Measurements from ENCODE around the gene TMEM40. TPM values are rescaled to one million over a fixed set of nuclear protein-coding genes. Genes with fewer than 3 reads are reported as not detected.

The TMEM40 gene
- total and polyA plus RNA-seq, 9 donors = 0.11 to 0.80 (median 0.20) TPM; not detected in 6

DNA sequence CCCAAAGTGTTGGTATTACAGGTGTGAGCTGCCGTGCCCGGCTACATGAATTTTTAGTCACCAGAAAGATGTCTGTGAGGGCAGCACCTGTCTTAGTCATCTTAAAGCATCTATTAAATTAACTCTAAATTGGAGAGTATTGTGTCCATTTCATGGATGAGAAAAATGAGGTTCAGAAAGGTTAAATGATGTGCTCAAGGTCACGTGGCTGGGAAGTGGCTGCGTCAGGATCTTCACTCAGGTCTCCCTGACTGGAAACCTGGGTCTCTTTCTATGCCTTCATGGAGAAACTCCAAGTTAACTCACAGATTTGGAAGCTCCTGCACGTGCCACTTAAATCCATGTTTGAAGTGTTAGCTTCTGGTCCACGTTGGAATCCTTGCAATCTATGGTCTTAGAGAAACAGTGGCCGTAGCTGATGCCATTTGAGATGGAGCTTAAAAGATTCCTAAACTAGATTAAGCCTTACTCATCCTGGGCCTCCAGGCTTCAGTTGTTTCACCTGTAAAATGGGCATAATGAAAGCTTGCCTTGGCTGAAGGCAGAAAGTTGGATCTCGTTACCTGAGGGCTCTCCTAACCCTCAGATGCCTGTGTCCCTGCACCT is 5.2 kb upstream of the TMEM40 start:
- WGBS, 3 donors = 75 to 82% (median 81%) methylated on average over 8 of the region's 8 CpGs

DNA sequence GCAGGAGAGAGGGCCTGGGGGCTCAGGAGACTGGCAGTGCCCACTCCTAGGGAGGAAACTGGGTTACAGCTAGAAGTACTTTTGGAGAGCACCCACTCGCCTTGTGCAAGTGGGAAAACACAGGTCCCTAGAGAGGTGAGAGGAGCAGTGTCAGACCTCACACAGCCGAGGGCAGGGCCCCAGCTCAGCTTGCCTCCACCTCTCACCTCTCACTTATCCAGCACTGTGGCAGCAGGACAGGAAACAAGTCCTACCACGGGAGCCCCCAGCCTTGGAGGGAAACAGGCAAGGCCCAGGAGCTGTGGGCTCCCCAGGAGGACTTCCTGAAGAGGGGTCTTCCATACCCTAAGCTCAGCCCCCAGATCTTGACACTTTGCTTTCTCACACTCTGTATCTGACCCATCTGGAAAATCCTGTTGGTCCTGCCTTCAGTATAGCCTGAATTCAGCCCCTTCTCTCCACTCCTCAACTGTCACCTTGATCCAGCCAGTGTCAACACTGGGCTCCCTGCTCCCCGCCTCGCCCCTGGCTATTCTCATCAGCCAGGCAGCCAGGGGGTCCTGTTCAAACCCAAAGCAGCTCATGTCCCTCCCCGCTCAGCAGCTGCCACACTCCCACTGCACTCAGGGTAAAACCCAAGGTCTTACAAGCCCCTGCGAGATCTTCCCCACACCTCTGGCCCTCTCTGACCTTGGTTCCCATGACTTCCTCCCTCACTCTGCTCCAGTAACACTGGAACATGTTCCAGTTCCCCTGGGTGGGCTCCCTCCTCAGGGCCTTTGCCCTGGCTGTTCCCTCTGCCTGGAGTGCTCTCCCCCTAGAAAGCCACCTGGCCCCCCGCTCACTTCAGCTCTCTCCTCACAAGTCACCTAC is 870 bp upstream of the TMEM40 start:
- TF ChIP-seq POLR2A (IDR thresholded peaks at IDR 0.05) (no peak), EP300 (IDR thresholded peaks at IDR 0.05) (no peak)
- TF ChIP-seq, protein P1, sequence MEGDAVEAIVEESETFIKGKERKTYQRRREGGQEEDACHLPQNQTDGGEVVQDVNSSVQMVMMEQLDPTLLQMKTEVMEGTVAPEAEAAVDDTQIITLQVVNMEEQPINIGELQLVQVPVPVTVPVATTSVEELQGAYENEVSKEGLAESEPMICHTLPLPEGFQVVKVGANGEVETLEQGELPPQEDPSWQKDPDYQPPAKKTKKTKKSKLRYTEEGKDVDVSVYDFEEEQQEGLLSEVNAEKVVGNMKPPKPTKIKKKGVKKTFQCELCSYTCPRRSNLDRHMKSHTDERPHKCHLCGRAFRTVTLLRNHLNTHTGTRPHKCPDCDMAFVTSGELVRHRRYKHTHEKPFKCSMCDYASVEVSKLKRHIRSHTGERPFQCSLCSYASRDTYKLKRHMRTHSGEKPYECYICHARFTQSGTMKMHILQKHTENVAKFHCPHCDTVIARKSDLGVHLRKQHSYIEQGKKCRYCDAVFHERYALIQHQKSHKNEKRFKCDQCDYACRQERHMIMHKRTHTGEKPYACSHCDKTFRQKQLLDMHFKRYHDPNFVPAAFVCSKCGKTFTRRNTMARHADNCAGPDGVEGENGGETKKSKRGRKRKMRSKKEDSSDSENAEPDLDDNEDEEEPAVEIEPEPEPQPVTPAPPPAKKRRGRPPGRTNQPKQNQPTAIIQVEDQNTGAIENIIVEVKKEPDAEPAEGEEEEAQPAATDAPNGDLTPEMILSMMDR (IDR thresholded peaks at IDR 0.05) = no peak
- Histone ChIP-seq H3K36me3 (no peaks in the 10 kb centered on the region), H3K27ac (no peak overlapping the region), H3K9me3 (no peaks in the 10 kb centered on the region), H3K27me3 (no peaks in the 10 kb centered on the region), H3K4me1 (ENCODE audit: insufficient read depth) (peaks cover 4% of the 10 kb centered on the region), H3K4me3 (no peak overlapping the region)
- 62 to 72% (median 67%) methylated on average over 8 of the region's 8 CpGs for WGBS, 3 donors
- intact Hi-C loops (cut with DNase I) = no loop called here
- no peak for DNase-seq

More for the DNA sequence above, 5.2 kb upstream of the TMEM40 start:
- Histone ChIP-seq H3K9me3 (no peaks in the 10 kb centered on the region), H3K4me1 (ENCODE audit: insufficient read depth) (no peaks in the 10 kb centered on the region), H3K4me3 (no peak overlapping the region), H3K27ac (no peak overlapping the region), H3K36me3 (no peaks in the 10 kb centered on the region), H3K27me3 (no peaks in the 10 kb centered on the region)
- TF ChIP-seq, protein P1 (IDR thresholded peaks at IDR 0.05) = no peak
- TF ChIP-seq EP300 (IDR thresholded peaks at IDR 0.05) (no peak), POLR2A (IDR thresholded peaks at IDR 0.05) (no peak)
- intact Hi-C loops (cut with DNase I) = no loop called here
- DNase-seq = no peak

DNA sequence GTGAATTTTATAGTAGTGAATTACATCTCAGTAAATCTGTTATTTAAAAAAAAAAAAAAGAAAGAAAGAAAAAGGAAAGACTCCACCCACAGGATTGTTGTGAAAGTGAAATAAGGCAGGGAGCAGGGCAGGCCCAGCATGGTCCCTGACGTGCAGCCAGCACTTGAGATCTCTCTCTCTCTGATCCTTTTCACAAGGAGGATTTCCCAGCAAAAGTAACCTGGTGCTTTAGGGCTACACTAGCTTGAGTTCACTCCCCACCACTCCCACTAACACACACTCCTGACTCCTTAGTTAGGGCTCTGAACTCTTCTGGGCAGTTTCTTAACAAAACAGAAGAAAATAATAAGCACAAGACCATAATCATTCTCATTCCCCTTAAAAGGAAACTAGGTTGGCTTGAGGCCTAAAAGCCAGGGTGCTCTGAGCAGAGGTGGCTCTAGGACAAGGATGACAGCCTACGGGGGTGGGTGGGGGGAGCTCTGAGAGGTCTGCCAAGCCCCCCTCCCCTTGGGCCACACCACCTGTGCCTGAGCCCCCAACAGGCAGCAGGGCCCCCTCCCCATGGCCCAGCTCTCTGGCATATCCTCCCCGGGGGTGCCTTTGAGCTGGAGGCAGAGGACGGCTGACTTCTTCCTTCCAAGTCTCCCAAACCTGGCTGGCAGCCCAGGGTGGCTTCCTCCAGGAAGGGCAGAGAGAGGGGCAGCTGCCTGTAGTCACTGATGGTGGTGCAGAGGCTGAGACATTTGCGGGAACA is 856 bp downstream of the TMEM40 start:
- Histone ChIP-seq H3K36me3 (no peaks in the 10 kb centered on the region), H3K4me3 (no peak overlapping the region), H3K9me3 (no peaks in the 10 kb centered on the region), H3K27me3 (no peaks in the 10 kb centered on the region), H3K4me1 (ENCODE audit: insufficient read depth) (peaks cover 4% of the 10 kb centered on the region), H3K27ac (peak overlapping the region; percentile 60 to 62)
- 19 to 23% (median 22%) methylated on average over 5 of the region's 5 CpGs for WGBS, 3 donors
- no peak for TF ChIP-seq EP300 (IDR thresholded peaks at IDR 0.05)
- TF ChIP-seq, protein P1 (IDR thresholded peaks at IDR 0.05) = no peak
- no peak for TF ChIP-seq POLR2A (IDR thresholded peaks at IDR 0.05)
- DNase-seq = peak; percentile 43 to 57 (median 53)
- intact Hi-C loops (cut with DNase I) = no loop called here

DNA sequence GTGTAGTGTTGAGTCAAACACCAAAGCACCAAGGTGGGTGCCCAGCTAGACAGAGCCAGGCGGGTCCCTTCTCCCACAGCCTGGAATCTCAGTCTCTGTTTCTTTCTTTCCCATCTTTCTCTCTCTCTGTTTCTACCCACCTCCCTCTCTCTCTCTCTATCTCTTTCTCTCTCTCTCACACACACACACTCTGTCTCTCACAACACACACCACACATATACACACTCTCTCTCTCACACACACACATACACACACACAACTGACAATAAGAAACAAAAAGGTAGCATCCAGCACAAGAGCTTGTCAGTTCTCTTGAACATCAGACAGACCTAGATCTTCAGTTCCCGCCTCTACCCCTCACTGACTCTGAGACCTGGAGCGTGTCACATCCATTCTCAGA is 2.4 kb downstream of the TMEM40 start:
- 93 to 98% (median 97%) methylated on average over 3 of the region's 3 CpGs for WGBS, 3 donors
- intact Hi-C loops (cut with DNase I) = no loop called here
- Histone ChIP-seq H3K27me3 (no peaks in the 10 kb centered on the region), H3K36me3 (no peaks in the 10 kb centered on the region), H3K27ac (no peak overlapping the region), H3K4me1 (ENCODE audit: insufficient read depth) (peaks cover 4% of the 10 kb centered on the region), H3K4me3 (no peak overlapping the region), H3K9me3 (no peaks in the 10 kb centered on the region)
- no peak for DNase-seq
- TF ChIP-seq, protein P1 (IDR thresholded peaks at IDR 0.05) = no peak
- TF ChIP-seq POLR2A (IDR thresholded peaks at IDR 0.05) = no peak
- TF ChIP-seq EP300 (IDR thresholded peaks at IDR 0.05) = no peak
